B cell (primary cell): Measurements from ENCODE around the gene RIMBP2. TPM values are rescaled to one million over a fixed set of nuclear protein-coding genes. Genes with fewer than 3 reads are reported as not detected.

Experiments
- ATAC-seq: fragments of 200-7000 bp; cut with Tn5 transposase; one replicate; pipeline ENCODE4 v1.10.0; 2021; ENCODE audit warnings: low read depth, mild to moderate bottlenecking, moderate number of reproducible peaks, moderate library complexity
- CTCF ChIA-PET: fragments of 350-600 bp; sonication (Branson Sonifier 250); formaldehyde crosslinking; loops from one replicate; lab custom pipeline; 2021; ENCODE audit warnings: antibody characterized with exemption, inconsistent platforms; lab: Charles Lee
- POLR2A ChIA-PET: fragments of 350-600 bp; sonication (Branson Sonifier 250); formaldehyde crosslinking; loops from one replicate; lab custom pipeline; 2021; ENCODE audit warnings: antibody characterized with exemption; lab: Charles Lee
- DNase-seq: peaks from one replicate; pipeline ENCODE4 v3.0.0; 2013
- H2AFZ ChIP-seq: 2 replicates; pipeline ENCODE4 v1.6.1; 2012; ENCODE audit warnings: mild to moderate bottlenecking, low read depth, low read length; ENCODE audit not compliant: insufficient read depth, poor library complexity, severe bottlenecking
- H3K27ac ChIP-seq, 2 donors: 1 replicate in 1 of 2; 2 replicates in 1 of 2; pipeline ENCODE4 v1.5.1; 2012 to 2013; ENCODE audit warnings: low read length in 2 of 2, mild to moderate bottlenecking in 2 of 2, moderate library complexity in 1 of 2
- H3K27me3 ChIP-seq, 4 experiments: fragments of 200-600 bp in 1 of 4; sonication (generic) in 1 of 4; replicated peaks in 1 of 4; 1 replicate in 2 of 4; 2 replicates in 2 of 4; pipeline versions ENCODE4 v1.6.1 to v1.7.0; 2013 to 2016; ENCODE audit warnings: low read length in 3 of 4, mild to moderate bottlenecking in 2 of 4, mixed read lengths in 1 of 4, moderate library complexity in 1 of 4; ENCODE audit not compliant: insufficient read depth in 4 of 4, control insufficient read depth in 3 of 4; ENCODE audit errors: control extremely low read depth in 1 of 4
- H3K36me3 ChIP-seq, 2 experiments: replicated peaks in 1 of 2; 1 replicate in 1 of 2; 2 replicates in 1 of 2; pipeline versions ENCODE4 v1.6.1 to v1.7.1; 2013; ENCODE audit warnings: low read length in 1 of 2; ENCODE audit not compliant: insufficient read depth in 2 of 2, control insufficient read depth in 1 of 2; ENCODE audit errors: control extremely low read depth in 1 of 2, extremely low read depth in 1 of 2
- H3K4me1 ChIP-seq, 2 donors: fragments of 200-600 bp in 1 of 2; sonication (generic) in 1 of 2; 1 replicate in 1 of 2; 2 replicates in 1 of 2; pipeline versions ENCODE4 v1.5.1 to v1.6.1; 2013 to 2017; ENCODE audit warnings: low read length in 2 of 2; ENCODE audit not compliant: control insufficient read depth in 2 of 2, insufficient read depth in 2 of 2
- H3K4me2 ChIP-seq: replicated peaks from 2 replicates; pipeline ENCODE3; 2012; ENCODE audit warnings: mild to moderate bottlenecking, low read depth, low read length; ENCODE audit not compliant: poor library complexity, severe bottlenecking
- H3K4me3 ChIP-seq, 5 experiments: fragments of 200-600 bp in 1 of 5; sonication (generic) in 1 of 5; 1 replicate in 3 of 5; 2 replicates in 2 of 5; pipeline versions ENCODE4 v1.5.1 to v1.7.0; 2011 to 2016; ENCODE audit warnings: low read length in 4 of 5, mild to moderate bottlenecking in 4 of 5, low read depth in 2 of 5, control low read depth in 1 of 5, moderate library complexity in 1 of 5; ENCODE audit not compliant: insufficient read depth in 1 of 5; ENCODE audit errors: control extremely low read depth in 1 of 5, extremely low read depth in 1 of 5
- H3K79me2 ChIP-seq: fragments of 200-600 bp; sonication (generic); one replicate; pipeline ENCODE4 v1.6.0; 2016; ENCODE audit warnings: low read length; ENCODE audit not compliant: control insufficient read depth, insufficient read depth
- H3K9ac ChIP-seq: fragments of 200-600 bp; sonication (generic); 2 replicates; pipeline ENCODE4 v1.6.1; 2017; ENCODE audit warnings: mild to moderate bottlenecking, low read length, moderate library complexity
- H3K9me3 ChIP-seq, 3 donors: one replicate each; pipeline versions ENCODE4 v1.6.1 to v1.7.1; 2013; ENCODE audit warnings: low read length in 2 of 3; ENCODE audit not compliant: control insufficient read depth in 2 of 3, insufficient read depth in 1 of 3; ENCODE audit errors: control extremely low read depth in 1 of 3
- H4K20me1 ChIP-seq: 2 replicates; pipeline ENCODE4 v1.6.0; 2012; ENCODE audit warnings: mild to moderate bottlenecking, low read length; ENCODE audit not compliant: insufficient read depth, control insufficient read depth, poor library complexity, severe bottlenecking
- H3K27ac Mint-ChIP-seq: one replicate; pipeline ENCODE4 v1.8.0; 2021; ENCODE audit warnings: mixed read lengths
- H3K27me3 Mint-ChIP-seq: one replicate; pipeline ENCODE4 v1.8.0; 2021; ENCODE audit warnings: mixed read lengths
- H3K4me1 Mint-ChIP-seq: one replicate; pipeline ENCODE4 v1.8.0; 2021; ENCODE audit warnings: mixed read lengths
- H3K4me3 Mint-ChIP-seq: one replicate; pipeline ENCODE4 v1.8.0; 2021; ENCODE audit warnings: mixed read lengths
- H3K9me3 Mint-ChIP-seq: one replicate; pipeline ENCODE4 v1.8.0; 2022; ENCODE audit warnings: mixed read lengths; ENCODE audit not compliant: insufficient read depth
- EZH2 ChIP-seq: IDR thresholded peaks from 2 replicates; pipeline ENCODE4 v1.6.1; 2012; ENCODE audit warnings: borderline replicate concordance, low read depth, mild to moderate bottlenecking, moderate library complexity, low read length; ENCODE audit not compliant: insufficient read depth, poor library complexity, severe bottlenecking
- WGBS: methylation state at CpG from one replicate; pipeline ENCODE4 v1.1.5; 2013; ENCODE audit warnings: missing lambda C conversion rate; ENCODE audit not compliant: insufficient coverage; 5-methylcytosine and 5-hydroxymethylcytosine counted together
- intact Hi-C: fragments of 100-400 bp; cut with micrococcal nuclease; formaldehyde crosslinking; loops from one replicate; pipeline ENCODE4 v1.10.0; 2022
- polyA plus RNA-seq: library from polyadenylated mRNA; depleted of rRNA; stranded (reverse); fragments of >200 nt; gene quantifications from 2 replicates; pipeline ENCODE4 v1.2.3, GENCODE V29; 2012
- total RNA-seq, 2 donors: library from RNA; stranded (reverse); fragments of 120-200 nt in 1 of 2; gene quantifications; 1 replicate in 1 of 2; 2 replicates in 1 of 2; pipeline versions ENCODE4 v1.2.3 to v1.2.4, GENCODE V29; 2013 to 2022
- TF ChIP-seq, protein P1 (sequence below): fragments of 200-600 bp; IDR thresholded peaks from one replicate; pipeline ENCODE4 v1.8.0; 2022; ENCODE audit warnings: antibody characterized with exemption, mild to moderate bottlenecking

Gene RIMBP2
- total and polyA plus RNA-seq, 2 donors (not counting 1 experiment from before 2014, with no cell fraction given) = not detected

DNA sequence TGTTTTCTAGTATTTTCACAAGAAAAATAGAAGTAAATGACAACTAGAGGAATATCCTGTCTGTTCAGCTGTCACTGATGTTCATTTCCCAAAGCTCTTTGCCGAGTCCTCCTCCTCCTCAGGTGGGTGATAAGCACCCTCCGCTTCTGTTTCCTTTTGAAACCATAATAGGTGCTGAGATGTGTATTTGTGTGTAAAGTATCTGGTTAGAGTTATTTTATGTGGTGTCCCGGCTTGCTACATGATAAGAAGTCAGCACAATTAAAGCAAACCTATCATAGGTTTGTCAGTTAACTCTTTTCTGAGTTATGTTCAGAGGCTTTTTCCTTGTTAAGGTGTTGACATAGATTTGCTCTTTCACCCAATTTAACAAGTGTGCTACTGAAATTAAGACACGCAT lies 296.0 kb downstream of the RIMBP2 start:
- POLR2A ChIA-PET = no interaction called here
- no peak overlapping the region for H3K9ac ChIP-seq
- CTCF ChIA-PET = no interaction called here
- TF ChIP-seq EZH2 = no peak
- TF ChIP-seq, protein P1, sequence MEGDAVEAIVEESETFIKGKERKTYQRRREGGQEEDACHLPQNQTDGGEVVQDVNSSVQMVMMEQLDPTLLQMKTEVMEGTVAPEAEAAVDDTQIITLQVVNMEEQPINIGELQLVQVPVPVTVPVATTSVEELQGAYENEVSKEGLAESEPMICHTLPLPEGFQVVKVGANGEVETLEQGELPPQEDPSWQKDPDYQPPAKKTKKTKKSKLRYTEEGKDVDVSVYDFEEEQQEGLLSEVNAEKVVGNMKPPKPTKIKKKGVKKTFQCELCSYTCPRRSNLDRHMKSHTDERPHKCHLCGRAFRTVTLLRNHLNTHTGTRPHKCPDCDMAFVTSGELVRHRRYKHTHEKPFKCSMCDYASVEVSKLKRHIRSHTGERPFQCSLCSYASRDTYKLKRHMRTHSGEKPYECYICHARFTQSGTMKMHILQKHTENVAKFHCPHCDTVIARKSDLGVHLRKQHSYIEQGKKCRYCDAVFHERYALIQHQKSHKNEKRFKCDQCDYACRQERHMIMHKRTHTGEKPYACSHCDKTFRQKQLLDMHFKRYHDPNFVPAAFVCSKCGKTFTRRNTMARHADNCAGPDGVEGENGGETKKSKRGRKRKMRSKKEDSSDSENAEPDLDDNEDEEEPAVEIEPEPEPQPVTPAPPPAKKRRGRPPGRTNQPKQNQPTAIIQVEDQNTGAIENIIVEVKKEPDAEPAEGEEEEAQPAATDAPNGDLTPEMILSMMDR = no peak
- H3K9me3 ChIP-seq = peaks cover 0 to 6% (median 0%) of the 10 kb centered on the region in 3 donors
- Mint-ChIP-seq H3K4me1 (no peaks in the 10 kb centered on the region), H3K4me3 (no peak overlapping the region), H3K27ac (no peak overlapping the region), H3K9me3 (no peaks in the 10 kb centered on the region), H3K27me3 (no peaks in the 10 kb centered on the region)
- intact Hi-C loops = no loop called here
- no peaks in the 10 kb centered on the region for H4K20me1 ChIP-seq
- H3K27ac ChIP-seq = no peak overlapping the region
- H3K79me2 ChIP-seq = no peaks in the 10 kb centered on the region
- ATAC-seq (no peak), DNase-seq (no peak)
- no peak overlapping the region for H3K4me2 ChIP-seq
- no peaks in the 10 kb centered on the region for H3K36me3 ChIP-seq
- H2AFZ ChIP-seq = no peak overlapping the region
- 100% methylated on average over 1 of the region's 4 CpGs for WGBS
- no peaks in the 10 kb centered on the region for H3K27me3 ChIP-seq
- no peaks in the 10 kb centered on the region for H3K4me1 ChIP-seq
- no peak overlapping the region for H3K4me3 ChIP-seq

GRCh38 chr12:130419116-130419515 lies 297.0 kb downstream of the RIMBP2 start:
- H3K27me3 ChIP-seq = no peaks in the 10 kb centered on the region
- H3K9me3 ChIP-seq = peaks cover 0 to 4% (median 0%) of the 10 kb centered on the region in 3 donors
- H4K20me1 ChIP-seq = no peaks in the 10 kb centered on the region
- no peaks in the 10 kb centered on the region for H3K4me1 ChIP-seq
- no peak overlapping the region for H3K27ac Mint-ChIP-seq
- no peak overlapping the region for H3K27ac ChIP-seq
- no peak overlapping the region for H3K4me2 ChIP-seq
- no peak for TF ChIP-seq EZH2
- TF ChIP-seq, protein P1 = no peak
- 100% methylated on average over 1 of the region's 6 CpGs for WGBS
- no peak for DNase-seq
- H3K36me3 ChIP-seq = no peaks in the 10 kb centered on the region
- no peak overlapping the region for H3K4me3 ChIP-seq
- no peaks in the 10 kb centered on the region for H3K27me3 Mint-ChIP-seq
- H3K79me2 ChIP-seq = no peaks in the 10 kb centered on the region
- intact Hi-C loops = no loop called here
- POLR2A ChIA-PET = no interaction called here
- no peaks in the 10 kb centered on the region for H3K4me1 Mint-ChIP-seq
- CTCF ChIA-PET = no interaction called here
- H2AFZ ChIP-seq = no peak overlapping the region
- no peaks in the 10 kb centered on the region for H3K9me3 Mint-ChIP-seq
- no peak overlapping the region for H3K9ac ChIP-seq
- ATAC-seq = no peak
- H3K4me3 Mint-ChIP-seq = no peak overlapping the region
